SK-N-SH (cell line): Measurements from ENCODE around the gene CNTFR. TPM values are rescaled to one million over a fixed set of nuclear protein-coding genes. Genes with fewer than 3 reads are reported as not detected.

Experiments
- CTCF ChIA-PET: fragments of 300-600, 350-600 bp; formaldehyde crosslinking; extraction: SDS; loops from one replicate; lab custom pipeline; 2021; lab: Yijun Ruan, JAX
- POLR2A ChIA-PET: fragments of 350-600 bp; sonication (Branson Sonifier 250); formaldehyde crosslinking; extraction: SDS; loops from one replicate; lab custom pipeline; 2020; ENCODE audit warnings: antibody characterized with exemption, inconsistent platforms; lab: Yijun Ruan, JAX
- DNase-seq: peaks from one replicate; pipeline ENCODE4 v3.0.0; 2012
- H2AFZ ChIP-seq: fragments of 200-600 bp; sonication (generic); 2 replicates; pipeline ENCODE4 v1.8.1; 2016; ENCODE audit warnings: antibody characterized with exemption, mild to moderate bottlenecking, low read depth
- H3F3A ChIP-seq: fragments of 200-600 bp; sonication (generic); replicated peaks from 2 replicates; pipeline ENCODE3; 2016; ENCODE audit warnings: antibody characterized with exemption, mild to moderate bottlenecking; ENCODE audit not compliant: insufficient read depth
- H3K27ac ChIP-seq, 2 experiments: fragments of 200-500 bp in 1 of 2; fragments of 200-600 bp in 1 of 2; sonication (Bioruptor generic) in 1 of 2; sonication (generic), shearing (Covaris generic) in 1 of 2; 2 replicates each; pipeline versions ENCODE4 v1.5.1 to v1.6.1; 2014 to 2016; ENCODE audit warnings: low read depth in 2 of 2, inconsistent platforms in 1 of 2, low read length in 1 of 2, mild to moderate bottlenecking in 1 of 2, mixed read lengths in 1 of 2
- H3K27me3 ChIP-seq: fragments of 200-600 bp; sonication (generic), shearing (Covaris generic); 2 replicates; pipeline ENCODE4 v1.6.1; 2016; ENCODE audit warnings: mixed run types; ENCODE audit not compliant: insufficient read depth
- H3K36me3 ChIP-seq, 2 experiments: fragments of 200-500 bp in 1 of 2; fragments of 200-600 bp in 1 of 2; sonication (Bioruptor generic) in 1 of 2; sonication (generic) in 1 of 2; replicated peaks in 1 of 2; 2 replicates each; pipeline versions ENCODE3 to v1.5.1; 2014 to 2016; ENCODE audit warnings: low read length in 1 of 2, mild to moderate bottlenecking in 1 of 2; ENCODE audit not compliant: insufficient read depth in 2 of 2, control insufficient read depth in 1 of 2
- H3K4me1 ChIP-seq, 2 experiments: fragments of 200-500 bp in 1 of 2; fragments of 200-600 bp in 1 of 2; sonication (Bioruptor generic) in 1 of 2; sonication (generic), shearing (Covaris generic) in 1 of 2; 2 replicates each; pipeline versions ENCODE4 v1.5.1 to v1.6.1; 2014 to 2016; ENCODE audit warnings: low read depth in 1 of 2, low read length in 1 of 2, mixed run types in 1 of 2; ENCODE audit not compliant: insufficient read depth in 2 of 2, control insufficient read depth in 1 of 2
- H3K4me2 ChIP-seq: fragments of 200-600 bp; sonication (generic), shearing (Covaris generic); 2 replicates; pipeline ENCODE4 v1.6.1; 2017; ENCODE audit warnings: mixed run types
- H3K4me3 ChIP-seq, 2 experiments: fragments of 200-500 bp in 1 of 2; fragments of 200-600 bp in 1 of 2; sonication (Bioruptor generic) in 1 of 2; sonication (generic), shearing (Covaris generic) in 1 of 2; 2 replicates each; pipeline versions ENCODE4 v1.5.1 to v1.8.1; 2014 to 2016; ENCODE audit warnings: low read depth in 2 of 2, inconsistent platforms in 1 of 2, low read length in 1 of 2, mild to moderate bottlenecking in 1 of 2, mixed read lengths in 1 of 2, moderate library complexity in 1 of 2
- H3K79me2 ChIP-seq: fragments of 200-600 bp; sonication (generic); 2 replicates; pipeline ENCODE4 v1.8.1; 2017; ENCODE audit warnings: mild to moderate bottlenecking; ENCODE audit not compliant: insufficient read depth
- H3K9ac ChIP-seq: fragments of 200-600 bp; sonication (generic); 2 replicates; pipeline ENCODE4 v1.6.1; 2017; ENCODE audit warnings: mixed run types
- H3K9me2 ChIP-seq: fragments of 200-600 bp; sonication (generic); 2 replicates; pipeline ENCODE4 v1.6.1; 2017; ENCODE audit warnings: mixed run types
- H3K9me3 ChIP-seq: fragments of 200-600 bp; sonication (generic); 2 replicates; pipeline ENCODE4 v1.6.1; 2017; ENCODE audit warnings: mixed run types, mild to moderate bottlenecking, moderate library complexity
- H4K20me1 ChIP-seq: fragments of 200-600 bp; sonication (generic); 2 replicates; pipeline ENCODE4 v1.6.1; 2017; ENCODE audit warnings: mild to moderate bottlenecking, mixed run types; ENCODE audit not compliant: insufficient read depth
- FOXM1 ChIP-seq: IDR thresholded peaks from 2 replicates; pipeline ENCODE4 v1.4.0; 2012; ENCODE audit warnings: low read depth, mild to moderate bottlenecking
- GATA2 ChIP-seq: sonication (generic); formaldehyde crosslinking; IDR thresholded peaks from 2 replicates; pipeline ENCODE4 v1.5.0; 2020; ENCODE audit warnings: mild to moderate bottlenecking, missing genetic modification reagents
- MAX ChIP-seq: IDR thresholded peaks from 2 replicates; pipeline ENCODE4 v1.4.0; 2012; ENCODE audit warnings: low read depth
- MEF2A ChIP-seq: IDR thresholded peaks from 2 replicates; pipeline ENCODE4 v1.4.0; 2012; ENCODE audit warnings: low read depth, borderline replicate concordance
- MXI1 ChIP-seq: IDR thresholded peaks from 2 replicates; pipeline ENCODE4 v1.6.1; 2012; ENCODE audit warnings: mild to moderate bottlenecking, low read depth, low read length, improper control_type of control experiment
- NFIC ChIP-seq: IDR thresholded peaks from 2 replicates; pipeline ENCODE4 v1.4.0; 2012; ENCODE audit warnings: borderline replicate concordance
- PBX3 ChIP-seq: IDR thresholded peaks from 2 replicates; pipeline ENCODE4; 2012
- REST ChIP-seq: IDR thresholded peaks from 2 replicates; pipeline ENCODE4 v1.6.1; 2012; ENCODE audit warnings: mild to moderate bottlenecking, low read depth, low read length, moderate library complexity
- SMC3 ChIP-seq: IDR thresholded peaks from 2 replicates; pipeline ENCODE4 v1.6.1; 2012; ENCODE audit warnings: low read depth, low read length, improper control_type of control experiment
- USF1 ChIP-seq: IDR thresholded peaks from 2 replicates; pipeline ENCODE4 v1.4.0; 2012; ENCODE audit warnings: low read depth, borderline replicate concordance
- USF2 ChIP-seq: fragments of 150-350 bp; IDR thresholded peaks from 2 replicates; pipeline ENCODE4 v1.6.1; 2017; ENCODE audit warnings: antibody characterized with exemption, low read length, low read depth, borderline replicate concordance
- polyA plus RNA-seq, 3 experiments: library from polyadenylated mRNA; depleted of rRNA; stranded (reverse); fragments of >200 nt; gene quantifications; 2 replicates each; pipeline ENCODE4 v1.2.3, GENCODE V29; 2012

The CNTFR gene
- polyA plus RNA-seq, 1 of the 3 experiments (the other 2 are of a cell fraction) = 1.8 TPM

- TF ChIP-seq REST = no peak
Observed at GRCh38 chr9:34508463-34508862, 81.1 kb downstream of the CNTFR start (continued).

GRCh38 chr9:34507966-34508365 is 81.6 kb downstream of the CNTFR start:
- H3K27me3 ChIP-seq = no peaks in the 10 kb centered on the region; the same call in 1 of the 2 replicates
- TF ChIP-seq SMC3 (no peak), MAX (no peak), PBX3 (no peak), MEF2A (no peak), GATA2 (CRISPR knock-in tag) (no peak), REST (no peak), MXI1 (no peak), NFIC (no peak), USF2 (no peak), USF1 (no peak), FOXM1 (no peak)
- TF ChIP-seq, all 33 proteins: peak for 0
- Histone ChIP-seq H3K4me1 (peaks cover 0 to 8% of the 10 kb centered on the region in 2 experiments; a peak in 1 of 4 replicates), H3K79me2 (no peaks in the 10 kb centered on the region), H3K4me3 (no peak overlapping the region), H3K9me3 (no peaks in the 10 kb centered on the region), H3K36me3 (no peaks in the 10 kb centered on the region), H3K9ac (no peak overlapping the region), H2AFZ (no peak overlapping the region), H3K27ac (no peak overlapping the region), H3F3A (no peaks in the 10 kb centered on the region), H4K20me1 (no peaks in the 10 kb centered on the region), H3K9me2 (no peaks in the 10 kb centered on the region), H3K4me2 (no peak overlapping the region)
- CTCF ChIA-PET = interaction anchor here (1.0 to 9.5 kb wide), 5 partner anchors 39 to 104 kb away, joined by 4 to 114 read pairs (median 11); no protein-coding TSS in a partner anchor
- POLR2A ChIA-PET = interaction anchor here (0.6 kb wide), 1 partner anchor 15 kb away, joined by 3 read pairs; no protein-coding TSS in a partner anchor
- no peak for DNase-seq
